ENCODE results near the gene C1orf159.

GRCh38 chr1:1046767-1047166 lies 69.1 kb downstream of the C1orf159 start:
- TF ChIP-seq CTCF (IDR thresholded peaks at IDR 0.05) (no peak), POLR2A (IDR thresholded peaks at IDR 0.05) (no peak)
